Heart left ventricle (tissue), 16 donors: ENCODE data around the gene PANK2. TPM values are rescaled to one million over a fixed set of nuclear protein-coding genes. Genes with fewer than 3 reads are reported as not detected.

Experiments
- ATAC-seq, 4 donors: fragments of 200-7000 bp; cut with Tn5 transposase; one replicate each; pipeline ENCODE4 v1.9.1; 2020 to 2022; ENCODE audit warnings: moderate library complexity in 4 of 4, mild to moderate bottlenecking in 3 of 4, moderate number of reproducible peaks in 1 of 4
- DNase-seq, 5 donors: peaks; one replicate each; pipeline ENCODE4 v3.0.0-alpha.2; 2020
- H3K27ac ChIP-seq, 12 donors: fragments of 200-600 bp; sonication (generic) in 4 of 12; one replicate each; pipeline versions ENCODE4 v1.5.0 to v1.8.0; 2016 to 2022; ENCODE audit warnings: mild to moderate bottlenecking in 2 of 12
- H3K27me3 ChIP-seq, 9 donors: fragments of 200-600 bp; sonication (generic) in 2 of 9; one replicate each; pipeline versions ENCODE4 v1.5.1 to v1.8.0; 2016 to 2022; ENCODE audit warnings: mild to moderate bottlenecking in 3 of 9
- H3K36me3 ChIP-seq, 9 donors: fragments of 200-600 bp; sonication (generic) in 2 of 9; one replicate each; pipeline versions ENCODE4 v1.5.0 to v1.8.0; 2018 to 2022; ENCODE audit warnings: mild to moderate bottlenecking in 2 of 9
- H3K4me1 ChIP-seq, 12 donors: fragments of 200-600 bp; sonication (generic) in 4 of 12; one replicate each; pipeline versions ENCODE4 v1.5.0 to v1.8.0; 2016 to 2022; ENCODE audit warnings: mild to moderate bottlenecking in 3 of 12
- H3K4me3 ChIP-seq, 12 donors: fragments of 200-600 bp; sonication (generic) in 4 of 12; one replicate each; pipeline versions ENCODE4 v1.5.0 to v1.8.0; 2017 to 2022; ENCODE audit warnings: mild to moderate bottlenecking in 9 of 12, moderate library complexity in 4 of 12
- H3K9me3 ChIP-seq, 12 donors: fragments of 200-600 bp; sonication (generic) in 4 of 12; one replicate each; pipeline versions ENCODE4 v1.5.0 to v1.8.0; 2016 to 2022; ENCODE audit warnings: mild to moderate bottlenecking in 1 of 12
- CTCF ChIP-seq, 12 donors: fragments of 200-600 bp; sonication (generic) in 4 of 12; IDR thresholded peaks; one replicate each; pipeline versions ENCODE4 v1.5.0 to v1.8.0; 2018 to 2022; ENCODE audit warnings: antibody characterized with exemption in 12 of 12, mild to moderate bottlenecking in 5 of 12
- POLR2A ChIP-seq, 2 donors: fragments of 450-650 bp; IDR thresholded peaks; one replicate each; pipeline ENCODE4 v1.6.1; 2017; ENCODE audit warnings: antibody characterized with exemption in 2 of 2, mild to moderate bottlenecking in 2 of 2, moderate library complexity in 2 of 2
- WGBS, 4 donors: extraction: QIAGEN DNeasy Blood & Tissue Kit in 2 of 4; methylation state at CpG; one replicate each; pipeline versions ENCODE4 v1.1.5 to v1.1.7; 2013 to 2018; 5-methylcytosine and 5-hydroxymethylcytosine counted together
- intact Hi-C, 10 donors: fragments of 100-400 bp; cut with DNase I; formaldehyde crosslinking; loops; one replicate each; pipeline versions ENCODE4 v1.11.1 to v1.14.2; 2022
- polyA plus RNA-seq, 2 donors: library from polyadenylated mRNA; stranded (reverse); fragments of 200-250 nt; gene quantifications; one replicate each; pipeline ENCODE4 v1.2.3, GENCODE V29; 2013
- total RNA-seq, 9 donors: library from RNA; depleted of rRNA in 2 of 9; stranded (reverse); fragments of >200 nt in 2 of 9; fragmentation: NEBNext Ultra II Directional in 3 of 9; extraction: Animal tissue kit (Norgen Biotek cat#: 25700) in 3 of 9; gene quantifications; one replicate each; pipeline versions ENCODE4 v1.1.0 to v1.2.4, GENCODE V29; 2016 to 2023
- donor health status: ischemic (EF 13 %, LVEDD 7.1; RV severe dilation, severe dysfunction).
- donor health status: healthy with polysubstance abuse.
- donor health status: DM: no; HTN: yes; CAD: no.
- donor health status: DM: no; HTN: no; CAD: no.
- donor health status: ischemic (EF 25% LVEDD 6.9; RV normal size, moderate dysfunction).
- donor health status: ischemic (EF 25% LVEDD 5.7; RV mildly dilated, moderate dysfunction).
- donor health status: healthy.
- donor health status: DM: yes; HTN: yes; CAD: no.
- donor health status: ischemic (EF 35%, LVEDD 5.7; RV mildly dilated, moderate dysfunction).
- donor health status: nonischemic (EF 11% LVEDD 7.7; RV severe dilation, severe dysfunction).
- donor health status: DM: yes; HTN: yes; CAD: no.
- donor health status: PGD.
- donor health status: ischemic (EF 29% LVEDD 5.4; RV normal size, mild dysfunction).
- donor health status: nonischemic (EF 23%, LVEDD 6.1; RV moderate dilation, normal function).

PANK2 gene
- total and polyA plus RNA-seq, 11 donors = 13.9 to 28.9 (median 18.1) TPM

- H3K27ac ChIP-seq = peak overlapping the region; percentile 92 to 98 (median 95)
- WGBS, 4 donors = 0 to 2% (median 1%) methylated on average over 5 to 22 of the region's 22 CpGs
- peak in 2 of 5 donors; percentile 46 to 59 for DNase-seq
- H3K27me3 ChIP-seq = no peaks in the 10 kb centered on the region
- peak overlapping the region; percentile 71 to 99 (median 90) for H3K4me3 ChIP-seq
- peaks cover 0 to 39% (median 18%) of the 10 kb centered on the region in 12 donors for H3K4me1 ChIP-seq
- no peak for ATAC-seq
- TF ChIP-seq POLR2A (IDR thresholded peaks at IDR 0.05) (no peak), CTCF (IDR thresholded peaks at IDR 0.05) (no peak)
- intact Hi-C loops = loop anchor here in 4 of 10 donors (1.0 to 5.0 kb wide), 4 partner anchors 26 to 129 kb away; partner anchors contain the start of genes AP5S1 (in 2 of the 4) and CENPB (in 2 of the 4)
- peaks cover 0 to 4% (median 0%) of the 10 kb centered on the region in 9 donors for H3K36me3 ChIP-seq
- H3K9me3 ChIP-seq = no peaks in the 10 kb centered on the region
Observed at GRCh38 chr20:3846378-3846739, 42.8 kb upstream of the PANK2 start.

GRCh38 chr20:3846740-3847428 is 42.3 kb upstream of the PANK2 start, which contains the start of gene MAVS:
MAVS (plus strand) TSS chr20:3846834; CDS start chr20:3854625, 7,791 bp downstream.
- Histone ChIP-seq H3K36me3 (peaks cover 0 to 4% (median 0%) of the 10 kb centered on the region in 9 donors), H3K27ac (peak within 1 kb of the TSS; percentile 92 to 98 (median 95)), H3K9me3 (no peaks in the 10 kb centered on the region), H3K4me3 (peak within 1 kb of the TSS; percentile 71 to 99 (median 90)), H3K4me1 (peaks cover 0 to 39% (median 18%) of the 10 kb centered on the region in 12 donors), H3K27me3 (no peaks in the 10 kb centered on the region)
- DNase-seq = peak; percentile 92 to 96 (median 93)
- peak; percentile 97 to 98 (median 98) for ATAC-seq
- intact Hi-C loops = loop anchor here in 4 of 10 donors (1.0 to 5.0 kb wide), 4 partner anchors 26 to 130 kb away; partner anchors contain the start of genes AP5S1 (in 2 of the 4) and CENPB (in 2 of the 4)
- peak; percentile 63 to 93 for TF ChIP-seq POLR2A (IDR thresholded peaks at IDR 0.05)
- TF ChIP-seq CTCF (IDR thresholded peaks at IDR 0.05) = peak in 1 of 12 donors; percentile 25
- 0 to 1% (median 0%) methylated on average over 39 to 72 of the region's 72 CpGs for WGBS, 4 donors

GRCh38 chr20:3847429-3847940 is 41.7 kb upstream of the PANK2 start:
- Histone ChIP-seq H3K4me1 (peaks cover 0 to 39% (median 18%) of the 10 kb centered on the region in 12 donors), H3K27me3 (no peaks in the 10 kb centered on the region), H3K36me3 (peaks cover 0 to 4% (median 0%) of the 10 kb centered on the region in 9 donors), H3K27ac (peak overlapping the region; percentile 92 to 98 (median 95)), H3K9me3 (no peaks in the 10 kb centered on the region), H3K4me3 (peak overlapping the region; percentile 71 to 99 (median 90))
- 17 to 18% (median 18%) methylated on average over 8 of the region's 8 CpGs for WGBS, 4 donors
- TF ChIP-seq CTCF (IDR thresholded peaks at IDR 0.05) = no peak
- TF ChIP-seq POLR2A (IDR thresholded peaks at IDR 0.05) = no peak
- intact Hi-C loops = loop anchor here in 4 of 10 donors (2.0 to 5.0 kb wide), 3 partner anchors 27 to 130 kb away; partner anchors contain the start of genes AP5S1 (in 2 of the 4) and CENPB (in 1 of the 4)
- DNase-seq = no peak
- ATAC-seq = peak in 2 of 4 donors; percentile 0 to 1

GRCh38 chr20:3848565-3848964 is 40.6 kb upstream of the PANK2 start:
- peaks cover 0 to 4% (median 0%) of the 10 kb centered on the region in 9 donors for H3K36me3 ChIP-seq
- DNase-seq (no peak), ATAC-seq (no peak)
- H3K27ac ChIP-seq = no peak overlapping the region
- WGBS, 4 donors = 74 to 91% (median 84%) methylated on average over 1 of the region's 1 CpG
- peaks cover 0 to 32% (median 18%) of the 10 kb centered on the region in 12 donors for H3K4me1 ChIP-seq
- no peak overlapping the region for H3K4me3 ChIP-seq
- intact Hi-C loops = loop anchor here in 2 of 10 donors (5.0 kb wide), 2 partner anchors 61 to 131 kb away; partner anchors contain the start of gene CENPB (in 1 of the 2)
- TF ChIP-seq POLR2A (IDR thresholded peaks at IDR 0.05) (no peak), CTCF (IDR thresholded peaks at IDR 0.05) (no peak)
- no peaks in the 10 kb centered on the region for H3K9me3 ChIP-seq
- H3K27me3 ChIP-seq = no peaks in the 10 kb centered on the region
